HG03342 (cell line): ENCODE results near the gene NEURL1.

Experiments used
- ATAC-seq: cut with Tn5 transposase; IDR thresholded peaks from one replicate; pipeline ENCODE4 v1.9.1; 2021; ENCODE audit warnings: mild to moderate bottlenecking, moderate library complexity; ENCODE audit not compliant: unreplicated experiment

The NEURL1 gene

GRCh38 chr10:103582331-103583123, 89.0 kb downstream of the NEURL1 start:
- ATAC-seq: no peak

- ATAC-seq: no peak
Observed at GRCh38 chr10:103583871-103584215, 90.3 kb downstream of the NEURL1 start.

GRCh38 chr10:103584216-103585010, 90.9 kb downstream of the NEURL1 start:
- no peak for ATAC-seq

- no peak for ATAC-seq
Observed at GRCh38 chr10:103585011-103585405, 91.5 kb downstream of the NEURL1 start.

- ATAC-seq: no peak
Observed at GRCh38 chr10:103587073-103587472, 93.6 kb downstream of the NEURL1 start.

DNA sequence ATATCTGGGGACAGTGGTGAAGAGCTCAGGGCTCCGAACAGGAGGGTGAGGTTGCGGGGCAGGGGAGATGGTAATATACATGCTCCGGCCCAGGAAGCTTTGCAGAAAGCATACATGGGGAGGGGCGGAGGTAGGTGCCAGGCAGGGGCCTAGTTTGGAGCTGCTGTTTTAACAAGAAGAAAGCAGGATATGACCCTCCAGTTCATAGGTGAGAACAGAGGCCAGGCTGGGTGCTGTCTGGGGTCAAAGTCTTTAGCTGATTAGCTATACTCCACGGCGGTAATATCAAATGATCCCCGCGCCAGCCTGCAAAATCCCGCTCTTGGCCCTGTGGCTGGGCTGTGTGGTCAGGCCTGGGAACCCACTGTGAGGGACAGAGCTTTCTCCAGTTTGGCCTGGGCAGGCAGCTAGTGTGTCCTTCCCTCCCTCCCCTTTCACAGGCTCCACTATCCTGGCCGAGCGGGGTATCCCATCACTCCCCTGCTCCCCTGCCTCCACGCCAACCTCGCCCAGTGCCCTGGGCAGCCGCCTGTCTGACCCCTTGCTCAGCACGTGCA, 95.6 kb downstream of the NEURL1 start:
- ATAC-seq: no peak

GRCh38 chr10:103590060-103590459, 96.6 kb downstream of the NEURL1 start:
- ATAC-seq: no peak

GRCh38 chr10:103590744-103591291, 97.3 kb downstream of the NEURL1 start:
- no peak for ATAC-seq

DNA sequence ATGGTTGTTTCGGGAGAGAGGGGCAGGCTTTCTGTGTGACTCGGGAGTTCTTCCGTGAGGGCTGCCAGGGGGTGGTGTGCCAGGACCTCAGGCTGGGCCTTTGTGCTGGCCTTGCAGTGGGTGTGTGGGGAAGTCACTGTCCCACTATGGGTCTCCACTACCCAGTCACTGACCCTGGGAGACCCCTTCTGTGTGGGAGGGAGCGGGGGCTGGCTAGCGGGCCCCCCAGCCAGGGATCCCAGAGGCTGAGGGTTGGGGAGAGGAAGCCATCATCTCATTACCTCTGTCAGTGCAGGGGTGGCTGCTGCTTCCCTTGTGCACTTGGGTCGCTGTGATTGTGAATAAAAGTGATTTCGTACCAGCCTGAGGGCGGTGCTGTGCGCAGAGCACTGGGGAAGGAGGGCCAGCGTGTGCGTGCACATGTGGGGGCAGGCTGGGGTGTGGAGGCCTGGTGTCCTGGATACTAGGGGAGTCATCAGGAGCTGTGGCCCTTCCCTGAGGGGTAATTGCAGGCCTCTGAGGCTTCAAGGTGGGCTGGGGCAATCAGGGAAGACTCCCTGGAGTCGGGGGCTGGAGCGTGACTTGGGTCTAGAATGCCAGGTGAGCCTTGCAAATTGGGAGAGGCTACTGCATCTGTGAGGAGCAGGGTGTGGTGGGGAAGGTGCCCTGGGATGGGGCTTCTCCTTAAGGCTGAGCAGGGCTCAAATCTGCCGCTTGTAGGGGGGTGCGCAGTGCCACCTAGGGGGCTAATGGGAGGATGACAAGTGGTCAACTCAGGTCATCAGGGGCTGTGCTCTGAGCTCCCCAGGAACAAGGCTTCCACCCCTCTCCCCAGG, 98.9 kb downstream of the NEURL1 start:
- peak; percentile 66 for ATAC-seq

DNA sequence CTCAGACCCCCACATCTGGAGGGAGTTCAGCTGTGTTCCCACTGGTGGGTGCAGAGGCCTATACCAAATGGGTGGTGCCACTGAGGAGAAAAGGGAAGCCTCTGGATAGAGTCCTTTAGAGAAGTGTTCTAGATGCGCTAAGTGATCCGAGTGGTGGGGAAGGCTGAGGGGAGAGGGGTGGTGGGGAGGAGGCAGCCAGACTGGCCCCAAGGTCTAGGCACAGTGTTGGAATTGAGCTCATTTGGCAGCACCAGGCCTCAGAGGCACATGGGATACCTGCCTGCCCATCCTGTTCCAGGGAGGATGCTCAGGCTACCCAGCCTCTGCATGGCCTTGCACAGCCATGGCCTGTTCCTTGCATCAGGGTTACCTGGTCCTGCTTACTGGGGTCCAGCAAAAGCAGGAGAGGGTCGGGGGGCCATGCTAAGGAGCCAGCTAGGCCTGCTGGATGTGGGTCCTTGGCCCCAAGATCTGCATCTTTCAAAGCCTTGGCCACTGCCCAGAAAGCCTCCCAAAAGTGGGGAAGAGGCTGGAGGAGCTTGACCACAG, 99.6 kb downstream of the NEURL1 start:
- no peak for ATAC-seq

GRCh38 chr10:103595933-103596726, 102.6 kb downstream of the NEURL1 start:
- no peak for ATAC-seq

- ATAC-seq: no peak
Observed at GRCh38 chr10:103597003-103597402, 103.5 kb downstream of the NEURL1 start.

DNA sequence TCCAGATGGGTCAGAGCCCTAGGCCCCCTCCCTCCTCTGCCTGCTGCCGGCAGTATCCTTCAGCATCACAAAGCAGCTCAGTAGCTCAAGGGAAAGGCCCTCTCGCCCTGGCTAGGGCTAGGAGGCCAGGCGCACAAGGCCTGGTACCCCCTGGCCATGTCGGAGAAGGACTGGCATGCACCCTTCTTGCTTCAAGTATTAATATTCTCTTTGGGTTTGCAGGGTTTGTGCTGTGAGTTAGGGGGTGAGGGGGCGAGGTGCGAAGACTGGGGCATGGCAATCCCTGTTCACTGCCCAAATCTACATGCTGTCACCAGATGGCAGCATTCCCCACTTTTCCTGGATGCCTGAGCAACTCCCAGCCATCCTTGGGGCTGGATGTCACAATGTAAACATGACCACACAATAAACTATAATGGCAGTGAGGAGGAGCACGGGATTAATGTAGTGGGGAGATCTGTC, 105.2 kb downstream of the NEURL1 start:
- no peak for ATAC-seq

- ATAC-seq: no peak
Observed at GRCh38 chr10:103599211-103599610, 105.7 kb downstream of the NEURL1 start.

DNA sequence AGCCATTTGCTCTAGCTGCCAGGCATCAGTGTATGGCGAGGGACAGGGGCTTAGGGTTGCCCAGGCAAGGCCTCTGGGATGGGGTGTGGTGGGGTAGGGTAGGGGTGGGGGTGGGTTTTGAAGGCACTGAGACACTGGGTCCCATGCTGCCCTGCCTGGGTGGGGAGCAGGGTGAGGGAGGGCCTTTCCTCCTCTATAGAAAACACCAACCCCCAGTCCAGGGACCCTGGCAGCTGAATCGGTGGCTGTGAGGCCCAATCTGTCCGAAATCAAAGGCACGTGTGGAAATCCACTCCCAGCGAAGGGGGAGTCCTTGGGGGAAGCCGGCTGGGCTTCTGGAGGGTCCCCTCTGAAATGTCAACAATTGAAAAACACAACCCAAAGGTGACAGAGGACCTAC, 106.4 kb downstream of the NEURL1 start:
- ATAC-seq: no peak

GRCh38 chr10:103600325-103600724, 106.8 kb downstream of the NEURL1 start:
- no peak for ATAC-seq

DNA sequence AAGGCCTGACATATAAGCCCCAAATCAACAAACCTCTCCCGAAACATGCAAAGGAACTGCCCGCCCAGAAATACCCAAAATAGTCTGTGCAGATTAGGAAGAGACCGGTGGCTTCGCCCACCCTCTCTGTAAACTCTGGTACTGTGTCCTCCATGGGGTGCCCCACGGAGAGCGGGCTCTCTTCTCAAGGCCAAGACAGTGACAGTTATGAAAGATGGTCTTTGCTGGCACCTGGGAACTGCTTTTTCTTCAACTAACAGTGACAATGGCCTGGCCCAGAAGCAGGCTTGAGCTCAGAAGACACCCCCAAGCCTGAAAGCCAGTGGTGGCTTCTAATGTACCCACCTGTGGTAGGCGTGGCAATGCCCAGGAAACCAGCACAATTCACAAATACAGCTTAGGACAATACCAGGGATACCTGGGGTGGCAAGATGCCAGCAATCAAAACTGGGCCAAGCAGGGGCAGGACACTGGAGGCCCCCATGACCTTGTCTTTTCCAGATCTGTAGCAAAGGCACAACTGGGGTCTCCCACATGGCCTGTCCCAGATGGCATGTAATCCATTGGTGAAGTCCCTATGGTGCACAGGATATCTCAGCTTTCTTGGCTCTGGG, 107.6 kb downstream of the NEURL1 start:
- ATAC-seq: no peak

GRCh38 chr10:103602028-103602851, 108.7 kb downstream of the NEURL1 start:
- no peak for ATAC-seq

GRCh38 chr10:103602852-103603155, 109.3 kb downstream of the NEURL1 start:
- no peak for ATAC-seq
